Neural progenitor cell (in vitro differentiated cells): ENCODE results near the gene RNASEH2A.

Experiments
- EZH2 ChIP-seq: fragments of 200-600 bp; sonication (generic); IDR thresholded peaks from 2 replicates; pipeline ENCODE4 v1.6.1; 2017; ENCODE audit warnings: antibody characterized with exemption, mild to moderate bottlenecking, moderate library complexity
- EZH2phosphoT487 ChIP-seq: fragments of 200-600 bp; sonication (generic); IDR thresholded peaks from 2 replicates; pipeline ENCODE4 v1.6.1; 2017; ENCODE audit warnings: antibody characterized with exemption
- TF ChIP-seq, protein P1 (sequence below): fragments of 200-600 bp; sonication (generic); IDR thresholded peaks from 2 replicates; pipeline ENCODE4 v1.5.1; 2017; ENCODE audit warnings: antibody characterized with exemption, mild to moderate bottlenecking

DNA sequence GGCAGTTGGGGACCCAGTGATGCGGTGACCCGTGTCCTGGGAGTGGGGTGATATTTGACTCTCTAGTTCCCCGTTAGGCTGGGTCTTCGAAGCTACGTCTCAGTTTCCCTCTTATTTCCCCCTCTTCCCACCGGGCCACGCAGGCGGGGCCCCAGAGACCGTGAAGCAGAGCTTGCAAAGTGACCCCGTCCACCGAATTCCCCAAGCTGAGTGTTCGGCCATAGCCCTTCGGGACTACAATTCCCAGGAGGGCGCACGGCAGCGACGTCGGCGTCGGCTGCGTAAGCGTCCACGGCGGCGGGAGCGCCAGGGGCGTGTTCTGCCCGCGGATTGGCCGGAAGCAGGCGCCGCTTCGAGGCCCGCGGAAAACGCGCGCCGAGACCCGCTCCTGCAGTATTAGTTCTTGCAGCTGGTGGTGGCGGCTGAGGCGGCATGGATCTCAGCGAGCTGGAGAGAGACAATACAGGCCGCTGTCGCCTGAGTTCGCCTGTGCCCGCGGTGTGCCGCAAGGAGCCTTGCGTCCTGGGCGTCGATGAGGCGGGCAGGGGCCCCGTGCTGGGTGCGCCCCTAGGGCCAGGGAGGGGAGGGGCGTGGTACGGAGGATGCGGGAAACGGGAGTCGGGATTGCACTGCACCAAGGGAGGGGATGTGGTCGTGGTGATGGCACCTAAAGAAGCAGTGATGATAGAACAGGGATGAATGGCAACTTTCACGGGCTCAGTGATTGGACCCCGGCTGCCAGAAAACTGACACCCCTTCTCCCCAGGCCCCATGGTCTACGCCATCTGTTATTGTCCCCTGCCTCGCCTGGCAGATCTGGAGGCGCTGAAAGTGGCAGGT lies at the start of gene RNASEH2A:
- TF ChIP-seq, protein P1, sequence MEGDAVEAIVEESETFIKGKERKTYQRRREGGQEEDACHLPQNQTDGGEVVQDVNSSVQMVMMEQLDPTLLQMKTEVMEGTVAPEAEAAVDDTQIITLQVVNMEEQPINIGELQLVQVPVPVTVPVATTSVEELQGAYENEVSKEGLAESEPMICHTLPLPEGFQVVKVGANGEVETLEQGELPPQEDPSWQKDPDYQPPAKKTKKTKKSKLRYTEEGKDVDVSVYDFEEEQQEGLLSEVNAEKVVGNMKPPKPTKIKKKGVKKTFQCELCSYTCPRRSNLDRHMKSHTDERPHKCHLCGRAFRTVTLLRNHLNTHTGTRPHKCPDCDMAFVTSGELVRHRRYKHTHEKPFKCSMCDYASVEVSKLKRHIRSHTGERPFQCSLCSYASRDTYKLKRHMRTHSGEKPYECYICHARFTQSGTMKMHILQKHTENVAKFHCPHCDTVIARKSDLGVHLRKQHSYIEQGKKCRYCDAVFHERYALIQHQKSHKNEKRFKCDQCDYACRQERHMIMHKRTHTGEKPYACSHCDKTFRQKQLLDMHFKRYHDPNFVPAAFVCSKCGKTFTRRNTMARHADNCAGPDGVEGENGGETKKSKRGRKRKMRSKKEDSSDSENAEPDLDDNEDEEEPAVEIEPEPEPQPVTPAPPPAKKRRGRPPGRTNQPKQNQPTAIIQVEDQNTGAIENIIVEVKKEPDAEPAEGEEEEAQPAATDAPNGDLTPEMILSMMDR, result peak; percentile 7
- TF ChIP-seq EZH2phosphoT487, result no peak
- no peak for TF ChIP-seq EZH2
